ENCODE measurements around the gene ANKDD1B. TPM values are rescaled to one million over a fixed set of nuclear protein-coding genes. Genes with fewer than 3 reads are reported as not detected.
"Not testable (repeated sequence)": the region's sequence is repeated elsewhere in the genome, so short reads cannot be mapped to it uniquely, and the experiment has no call there.

Gene ANKDD1B
- total and polyA plus RNA-seq, 12 donors: 0.28 to 4.5 (median 0.79) TPM; not detected in 2

DNA sequence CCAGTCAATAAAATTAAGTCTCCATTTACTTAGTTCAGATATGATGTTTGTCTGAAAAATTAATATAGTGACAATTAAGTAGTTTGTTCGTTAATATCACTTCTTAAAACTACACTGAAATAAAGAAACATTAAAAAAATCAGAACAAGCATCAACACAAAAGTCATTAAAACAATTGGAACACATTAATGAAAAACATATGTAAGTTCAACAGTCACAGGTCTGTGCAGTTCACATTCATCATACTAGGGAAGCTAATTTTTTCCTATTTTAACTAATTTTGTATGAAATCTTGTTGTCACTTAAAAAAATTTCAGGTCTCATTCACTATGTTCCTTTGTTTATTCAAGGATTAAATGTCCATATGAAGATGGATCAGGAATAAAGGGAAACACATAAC is 83.5 kb downstream of the ANKDD1B start:
- H3K9me3 ChIP-seq (replicated peaks in 1 of 3): peaks cover 0 to 5% (median 0%) of the 10 kb centered on the region in 3 donors
- H3K36me3 ChIP-seq (replicated peaks in 1 of 2): no peaks in the 10 kb centered on the region
- TF ChIP-seq, protein P1, sequence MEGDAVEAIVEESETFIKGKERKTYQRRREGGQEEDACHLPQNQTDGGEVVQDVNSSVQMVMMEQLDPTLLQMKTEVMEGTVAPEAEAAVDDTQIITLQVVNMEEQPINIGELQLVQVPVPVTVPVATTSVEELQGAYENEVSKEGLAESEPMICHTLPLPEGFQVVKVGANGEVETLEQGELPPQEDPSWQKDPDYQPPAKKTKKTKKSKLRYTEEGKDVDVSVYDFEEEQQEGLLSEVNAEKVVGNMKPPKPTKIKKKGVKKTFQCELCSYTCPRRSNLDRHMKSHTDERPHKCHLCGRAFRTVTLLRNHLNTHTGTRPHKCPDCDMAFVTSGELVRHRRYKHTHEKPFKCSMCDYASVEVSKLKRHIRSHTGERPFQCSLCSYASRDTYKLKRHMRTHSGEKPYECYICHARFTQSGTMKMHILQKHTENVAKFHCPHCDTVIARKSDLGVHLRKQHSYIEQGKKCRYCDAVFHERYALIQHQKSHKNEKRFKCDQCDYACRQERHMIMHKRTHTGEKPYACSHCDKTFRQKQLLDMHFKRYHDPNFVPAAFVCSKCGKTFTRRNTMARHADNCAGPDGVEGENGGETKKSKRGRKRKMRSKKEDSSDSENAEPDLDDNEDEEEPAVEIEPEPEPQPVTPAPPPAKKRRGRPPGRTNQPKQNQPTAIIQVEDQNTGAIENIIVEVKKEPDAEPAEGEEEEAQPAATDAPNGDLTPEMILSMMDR (IDR thresholded peaks at IDR 0.05): no peak
- no peak for TF ChIP-seq POLR2A (IDR thresholded peaks at IDR 0.05)
- no peak overlapping the region for H3K27ac ChIP-seq
- no peaks in the 10 kb centered on the region for H3K4me1 ChIP-seq (replicated peaks in 1 of 2)
- no peaks in the 10 kb centered on the region for H3K27me3 ChIP-seq
- intact Hi-C loops (cut with DNase I): no loop called here
- no peak overlapping the region for H3K4me3 ChIP-seq
- DNase-seq: no peak
- WGBS, 4 donors: 90 to 93% (median 92%) methylated on average over 1 of the region's 1 CpG

DNA sequence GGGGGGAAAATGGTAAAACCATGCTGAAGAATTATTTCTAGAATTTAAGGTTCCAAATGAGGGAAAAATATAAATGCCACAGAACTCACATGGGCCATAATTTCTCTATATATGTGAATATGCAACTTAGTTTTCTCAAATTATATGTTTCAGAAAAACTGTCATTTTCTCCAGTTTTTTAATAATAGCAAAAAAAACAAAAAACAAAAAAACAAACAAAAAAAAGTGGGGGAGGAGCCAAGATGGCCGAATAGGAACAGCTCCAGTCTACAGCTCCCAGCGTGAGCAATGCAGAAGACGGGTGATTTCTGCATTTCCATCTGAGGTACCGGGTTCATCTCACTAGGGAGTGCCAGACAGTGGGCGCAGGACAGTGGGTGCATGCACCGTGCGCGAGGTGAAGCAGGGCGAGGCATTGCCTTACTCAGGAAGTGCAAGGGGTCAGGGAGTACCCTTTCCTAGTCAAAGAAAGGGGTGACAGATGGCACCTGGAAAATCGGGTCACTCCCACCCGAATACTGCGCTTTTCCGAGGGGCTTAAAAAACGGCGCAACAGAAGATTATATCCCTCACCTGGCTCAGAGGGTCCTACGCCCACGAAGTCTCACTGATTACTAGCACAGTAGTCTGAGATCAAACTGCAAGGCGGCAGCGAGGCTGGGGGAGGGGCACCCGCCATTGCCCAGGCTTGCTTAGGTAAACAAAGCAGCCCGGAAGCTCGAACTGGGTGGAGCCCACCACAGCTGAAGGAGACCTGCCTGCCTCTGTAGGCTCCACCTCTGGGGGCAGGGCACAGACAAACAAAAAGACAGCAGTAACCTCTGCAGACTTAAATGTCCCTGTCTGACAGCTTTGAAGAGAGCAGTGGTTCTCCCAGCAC is 84.5 kb downstream of the ANKDD1B start:
- H3K9me3 ChIP-seq (replicated peaks in 1 of 3); H3K4me1 ChIP-seq (replicated peaks in 1 of 2); H3K36me3 ChIP-seq (replicated peaks in 1 of 2); DNase-seq; H3K27ac ChIP-seq; H3K4me3 ChIP-seq; H3K27me3 ChIP-seq; intact Hi-C loops (cut with DNase I): not testable (repeated sequence)
- WGBS, 4 donors: 94% methylated on average over 17 to 22 of the region's 22 CpGs

DNA sequence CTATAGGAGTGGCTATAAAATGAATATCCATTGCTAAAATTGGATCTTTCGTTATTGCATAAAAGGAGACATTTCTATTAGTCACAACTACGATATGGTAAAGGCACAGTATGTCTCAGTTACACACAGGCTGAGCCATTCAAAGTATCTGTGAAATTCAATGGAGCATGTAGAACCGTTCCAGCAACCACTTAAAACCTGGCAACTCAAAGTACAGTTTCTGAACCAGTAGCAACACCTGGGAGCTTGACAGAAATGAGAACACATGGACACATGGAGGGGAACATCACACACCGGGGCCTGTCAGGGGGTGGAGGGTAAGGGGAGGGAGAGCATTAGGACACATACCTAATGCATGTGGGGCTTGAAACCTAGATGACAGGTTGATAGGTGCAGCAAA is 90.6 kb downstream of the ANKDD1B start:
- Histone ChIP-seq H3K9me3 (replicated peaks in 1 of 3) (no peaks in the 10 kb centered on the region), H3K36me3 (replicated peaks in 1 of 2) (peaks cover 0 to 23% of the 10 kb centered on the region in 2 donors), H3K4me3 (no peak overlapping the region), H3K27ac (no peak overlapping the region), H3K27me3 (no peaks in the 10 kb centered on the region), H3K4me1 (replicated peaks in 1 of 2) (no peaks in the 10 kb centered on the region)
- 96 to 99% (median 98%) methylated on average over 4 of the region's 4 CpGs for WGBS, 4 donors
- intact Hi-C loops (cut with DNase I): no loop called here
- TF ChIP-seq, protein P1 (IDR thresholded peaks at IDR 0.05): no peak
- TF ChIP-seq POLR2A (IDR thresholded peaks at IDR 0.05): no peak
- DNase-seq: no peak

DNA sequence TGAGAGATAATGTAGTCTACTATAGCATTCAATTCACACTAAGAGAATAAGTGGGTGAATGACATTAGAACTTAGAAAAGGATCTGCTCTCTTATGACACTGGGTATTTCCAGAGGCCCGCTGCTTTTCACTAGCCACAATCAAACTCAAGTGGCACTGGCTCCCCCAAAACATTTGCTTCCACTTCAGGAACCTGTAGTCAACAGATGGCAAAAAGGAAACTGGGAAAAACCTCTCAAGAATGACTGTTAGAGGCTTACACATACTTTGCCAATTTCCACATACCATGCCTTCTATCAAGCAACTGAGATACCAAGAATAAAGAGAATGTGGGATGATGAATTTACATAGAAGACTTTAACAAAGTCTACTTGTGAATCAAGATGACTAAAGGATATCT is 94.8 kb downstream of the ANKDD1B start:
- intact Hi-C loops (cut with DNase I): no loop called here
- Histone ChIP-seq H3K9me3 (replicated peaks in 1 of 3) (no peaks in the 10 kb centered on the region), H3K27me3 (no peaks in the 10 kb centered on the region), H3K4me1 (replicated peaks in 1 of 2) (no peaks in the 10 kb centered on the region), H3K27ac (no peak overlapping the region), H3K4me3 (no peak overlapping the region), H3K36me3 (replicated peaks in 1 of 2) (peaks cover 0 to 23% of the 10 kb centered on the region in 2 donors)
- TF ChIP-seq, protein P1 (IDR thresholded peaks at IDR 0.05): no peak
- TF ChIP-seq POLR2A (IDR thresholded peaks at IDR 0.05): no peak
- 92 to 95% (median 92%) methylated on average over 1 of the region's 1 CpG for WGBS, 4 donors
- DNase-seq: no peak

DNA sequence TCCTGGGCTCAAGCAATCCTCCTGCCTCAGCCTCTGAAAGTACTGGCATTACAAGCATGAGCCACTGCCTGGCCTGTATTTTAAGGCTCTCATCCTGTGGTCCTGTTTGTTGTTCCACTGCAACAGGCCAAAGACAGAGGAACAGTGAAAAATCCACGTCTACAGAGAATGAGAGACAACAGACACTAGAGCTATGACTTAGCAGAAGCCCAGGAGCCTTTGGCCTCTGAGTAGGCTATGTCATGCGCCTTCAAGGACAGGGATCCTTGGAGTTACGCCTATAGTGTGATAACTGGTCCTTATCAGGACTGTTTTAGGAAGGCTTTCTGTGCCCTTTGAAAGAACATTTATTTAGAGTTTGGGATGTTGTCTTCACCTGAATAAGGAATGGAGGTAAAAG is 95.5 kb downstream of the ANKDD1B start:
- no peaks in the 10 kb centered on the region for H3K4me1 ChIP-seq (replicated peaks in 1 of 2)
- H3K4me3 ChIP-seq: no peak overlapping the region
- no peak overlapping the region for H3K27ac ChIP-seq
- H3K36me3 ChIP-seq (replicated peaks in 1 of 2): peaks cover 0 to 20% of the 10 kb centered on the region in 2 donors
- intact Hi-C loops (cut with DNase I): no loop called here
- no peaks in the 10 kb centered on the region for H3K27me3 ChIP-seq
- WGBS, 4 donors: 44 to 79% (median 53%) methylated on average over 3 of the region's 3 CpGs
- no peaks in the 10 kb centered on the region for H3K9me3 ChIP-seq (replicated peaks in 1 of 3)
- TF ChIP-seq, protein P1 (IDR thresholded peaks at IDR 0.05): no peak
- peak in 1 of 7 donors; percentile 21 for DNase-seq

Data from adrenal gland (tissue), 12 donors.